ENCODE data around the gene CAV1. TPM values are rescaled to one million over a fixed set of nuclear protein-coding genes. Genes with fewer than 3 reads are reported as not detected.

CAV1 gene
- polyA plus RNA-seq, 10 donors, result 175 to 298 (median 237) TPM

DNA sequence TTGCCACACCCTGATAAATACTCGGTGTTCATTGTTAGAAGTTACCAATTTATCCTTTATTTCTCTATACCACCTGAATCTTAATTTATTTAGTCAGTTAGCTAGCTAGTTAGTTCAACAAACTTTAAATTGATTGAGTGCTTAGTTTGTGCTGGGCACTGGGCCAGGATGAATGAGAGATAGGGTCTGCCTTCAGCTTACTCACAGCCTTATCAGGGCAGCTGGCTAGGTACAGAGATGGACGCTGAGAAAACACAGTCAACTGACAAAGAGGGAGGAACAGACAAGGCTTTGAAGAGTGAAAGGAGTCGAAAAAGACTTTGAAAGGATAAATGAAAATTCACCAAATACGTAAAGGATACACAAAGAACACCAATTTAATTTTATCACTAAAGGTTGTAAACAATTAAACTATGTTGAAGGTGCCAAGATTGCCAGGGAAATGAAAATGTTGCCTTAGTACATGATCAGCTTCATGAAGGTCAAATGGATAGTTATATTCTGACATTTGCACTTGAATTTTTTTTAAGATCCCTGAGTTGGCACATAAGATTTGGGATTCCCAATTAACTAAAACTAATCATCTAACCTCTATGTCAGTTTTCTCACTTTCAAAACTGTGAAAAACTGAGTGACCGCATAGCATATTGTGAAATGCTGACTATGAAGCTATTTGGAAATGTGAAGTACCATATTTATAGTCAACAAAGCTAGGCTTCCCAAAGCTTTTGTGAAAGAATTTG lies 23.2 kb upstream of the CAV1 start:
- DNase-seq, result no peak

DNA sequence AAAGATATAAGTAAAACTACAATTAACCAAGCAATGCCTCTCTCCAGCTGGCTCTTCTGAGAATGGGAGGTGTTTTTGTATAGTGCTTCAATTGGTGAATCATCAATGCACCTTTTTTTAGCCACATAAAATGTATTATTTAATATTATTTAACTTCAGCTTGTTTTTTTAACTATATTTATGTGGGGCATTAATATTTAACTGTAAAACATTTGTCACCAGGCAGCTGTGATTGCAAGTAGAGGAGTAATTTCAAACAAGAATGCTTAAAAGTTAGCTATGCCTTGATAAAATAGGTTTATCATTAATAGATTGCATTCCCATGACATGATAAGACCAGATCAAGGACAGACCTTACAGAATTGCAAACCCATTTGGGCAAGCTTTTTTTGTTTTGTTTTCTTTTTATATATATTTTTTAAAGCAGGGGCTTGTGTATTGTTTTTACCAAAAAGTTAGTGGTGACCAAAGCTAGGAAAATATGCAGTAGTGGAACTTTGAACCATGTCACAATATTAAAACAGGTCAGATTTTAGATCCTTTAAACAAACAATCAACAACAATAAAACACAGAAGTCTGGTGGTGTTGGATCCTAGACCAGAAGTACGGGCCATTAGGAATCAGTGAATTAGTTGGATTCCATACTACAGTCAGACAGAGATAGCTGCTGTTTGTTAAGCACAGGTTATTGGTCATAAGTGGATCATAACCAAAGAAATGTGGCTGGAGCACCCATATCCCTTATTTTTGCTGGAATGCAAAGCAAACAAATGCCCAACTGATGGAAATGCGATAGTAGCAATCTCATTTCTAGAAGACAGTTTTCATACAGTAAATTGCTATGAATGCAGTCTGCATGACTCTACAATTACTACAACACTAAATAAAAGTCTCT lies 22.4 kb upstream of the CAV1 start:
- DNase-seq, result no peak

GRCh38 chr7:116503835-116504234 lies 21.0 kb upstream of the CAV1 start:
- DNase-seq, result no peak

- no peak for DNase-seq
Observed at GRCh38 chr7:116505278-116505677, 19.6 kb upstream of the CAV1 start.

DNA sequence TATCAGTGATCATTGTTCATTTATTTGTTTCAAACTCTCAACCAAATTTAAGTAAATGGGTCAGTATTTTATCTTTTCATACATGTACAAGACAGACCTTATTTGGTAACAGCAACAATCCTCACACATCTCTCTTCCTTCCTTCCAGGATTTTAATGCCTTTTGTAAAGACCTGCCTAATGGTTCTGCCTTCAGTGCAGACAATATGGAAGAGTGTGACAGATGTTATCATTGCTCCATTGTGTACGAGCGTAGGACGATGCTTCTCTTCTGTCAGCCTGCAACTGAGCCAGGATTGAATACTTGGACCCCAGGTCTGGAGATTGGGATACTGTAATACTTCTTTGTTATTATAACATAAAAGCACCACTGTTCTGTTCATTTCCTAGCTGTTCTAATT lies 19.0 kb upstream of the CAV1 start:
- no peak for DNase-seq

DNA sequence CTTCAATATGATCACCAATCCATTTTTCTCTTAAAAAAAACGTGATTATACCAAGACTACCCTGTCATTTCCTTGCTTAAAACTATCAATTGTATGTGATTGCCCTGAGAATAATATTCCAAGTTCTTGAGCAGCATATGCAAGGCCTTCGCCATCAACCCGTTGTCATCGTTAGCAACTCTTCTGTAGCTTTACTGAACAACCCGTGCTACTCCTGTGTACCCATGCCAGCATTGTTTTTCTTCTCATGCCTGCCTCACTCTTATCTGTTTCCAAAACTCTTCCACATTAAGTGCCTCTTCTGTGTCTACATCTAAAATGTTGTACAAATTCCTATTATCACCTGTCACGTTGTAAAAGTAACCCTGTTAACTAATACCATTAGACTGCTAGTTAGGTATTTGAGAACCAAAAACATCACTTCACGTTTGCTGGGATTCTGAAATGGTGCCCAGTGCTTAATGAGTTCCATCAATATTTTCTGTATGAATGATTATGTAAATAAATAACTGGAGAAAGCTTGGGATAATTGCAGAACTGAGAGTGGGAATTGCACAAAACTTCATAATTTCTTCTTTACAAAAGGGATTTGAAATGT lies 14.8 kb upstream of the CAV1 start:
- no peak for DNase-seq

DNA sequence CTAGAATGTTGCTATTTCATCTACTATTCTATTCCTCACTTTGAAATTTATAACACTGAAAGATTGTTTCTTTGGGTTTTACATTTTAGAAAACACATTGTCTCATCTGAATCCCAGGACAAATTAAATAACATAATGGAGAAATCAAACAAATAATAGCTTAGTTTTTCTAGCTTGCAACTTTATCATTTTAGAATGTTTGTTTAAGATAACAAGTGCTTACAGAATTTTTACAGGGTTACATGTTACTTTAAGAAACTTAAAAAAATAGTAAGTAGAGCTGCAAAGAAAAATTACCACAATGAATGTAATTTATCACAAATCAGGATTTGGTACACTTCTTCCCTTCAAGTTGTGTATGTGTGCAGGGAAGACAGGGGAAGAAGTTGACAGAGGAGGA lies 14.0 kb upstream of the CAV1 start:
- no peak for DNase-seq

- DNase-seq, result no peak
Observed at GRCh38 chr7:116511552-116512519, 13.0 kb upstream of the CAV1 start.

DNA sequence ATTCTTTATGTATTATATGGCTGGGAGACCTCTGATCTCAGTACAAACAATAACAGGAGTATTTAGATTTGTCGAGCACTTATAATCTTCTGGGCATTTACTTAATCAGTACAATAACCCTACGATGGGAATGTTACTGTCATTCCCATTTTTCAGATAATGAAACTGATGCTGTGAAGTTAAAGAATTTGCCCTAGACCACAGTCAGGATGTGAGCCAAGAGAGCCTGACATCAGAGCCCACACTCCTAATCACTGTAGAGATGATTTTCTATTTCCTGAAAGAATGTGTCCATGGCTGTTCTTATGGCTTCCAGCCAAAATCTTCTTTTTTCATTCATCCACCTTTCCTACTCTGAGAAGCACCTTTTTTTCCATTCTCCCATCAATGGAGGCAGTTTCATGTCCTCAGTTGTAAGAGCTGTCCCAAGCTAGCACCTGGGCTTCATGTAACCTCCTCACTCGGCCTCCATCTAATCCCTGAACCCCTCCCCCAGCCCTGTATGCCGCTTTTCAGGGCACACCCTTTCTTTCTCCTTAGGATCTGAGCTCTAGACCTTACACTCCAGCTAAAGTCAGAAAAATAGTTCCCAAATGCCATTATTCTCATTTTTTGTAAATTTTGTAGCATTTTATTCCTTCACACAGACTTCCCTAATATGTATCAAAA lies 12.2 kb upstream of the CAV1 start:
- DNase-seq, result no peak

- no peak for DNase-seq
Observed at GRCh38 chr7:116515584-116515983, 9.3 kb upstream of the CAV1 start.

DNA sequence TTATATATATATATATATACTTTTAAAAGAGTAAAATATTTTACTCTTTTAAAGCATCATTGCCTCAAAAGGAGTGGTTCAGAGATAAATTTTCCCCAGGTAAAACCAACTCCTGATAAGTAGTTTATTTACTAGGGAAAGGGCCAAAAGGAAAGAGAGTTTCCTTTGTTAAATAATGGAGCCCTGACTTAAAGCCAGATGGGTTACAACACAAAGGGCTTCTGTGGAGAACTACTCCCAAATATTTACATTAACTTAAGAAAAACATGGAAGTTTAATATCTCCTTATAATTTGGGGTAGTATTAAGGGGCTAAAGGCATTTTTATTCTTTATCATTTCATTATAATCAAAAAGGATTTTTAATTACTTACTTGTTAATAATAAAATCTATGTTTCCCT lies 8.5 kb upstream of the CAV1 start:
- no peak for DNase-seq

GRCh38 chr7:116517626-116518025 lies 7.2 kb upstream of the CAV1 start:
- DNase-seq, result no peak

- no peak for DNase-seq
Observed at GRCh38 chr7:116518961-116519360, 5.9 kb upstream of the CAV1 start.

GRCh38 chr7:116521046-116521664 lies 3.7 kb upstream of the CAV1 start:
- DNase-seq, result no peak

DNA sequence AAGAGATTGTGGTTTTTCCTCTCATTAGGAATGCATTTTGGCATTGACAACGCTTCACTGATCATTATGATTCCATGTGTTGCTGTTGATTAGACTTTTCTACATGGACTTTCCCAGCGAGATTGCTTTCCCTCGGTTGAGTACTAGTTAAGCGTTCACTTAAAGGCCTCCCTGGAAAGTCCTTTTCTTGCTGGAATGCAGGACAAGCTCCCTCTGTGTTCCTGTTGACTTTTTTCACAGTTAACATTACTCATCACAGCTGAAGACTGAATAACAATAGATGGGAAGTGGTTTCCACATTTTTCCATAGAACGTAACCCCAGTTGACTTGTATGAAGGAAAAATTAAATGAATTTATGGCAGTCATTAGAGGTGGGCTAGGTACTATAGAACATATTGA lies 2.6 kb upstream of the CAV1 start:
- DNase-seq, result peak in 2 of 3 donors; percentile 29 to 71

DNA sequence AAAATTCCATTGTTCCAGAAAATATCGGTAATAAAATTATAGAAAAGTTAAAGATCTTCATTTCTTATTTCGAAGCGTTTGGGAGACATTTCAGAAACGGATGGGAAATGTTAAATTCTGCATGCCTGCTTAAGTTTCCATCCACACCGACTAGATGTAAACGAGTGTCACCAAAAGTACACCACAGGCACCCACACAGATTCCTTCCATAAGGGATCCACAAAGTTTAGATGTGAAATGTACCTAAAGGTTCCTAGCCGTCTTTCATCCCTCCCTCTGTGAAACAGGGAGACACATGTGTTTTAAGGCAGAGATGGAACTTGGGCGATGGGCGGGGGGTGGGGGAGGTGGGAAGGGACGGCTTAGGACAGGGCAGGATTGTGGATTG lies 621 bp upstream of the CAV1 start:
- no peak for DNase-seq

GRCh38 chr7:116525298-116525912 lies 569 bp downstream of the CAV1 start:
- peak in 1 of 3 donors; percentile 56 for DNase-seq

GRCh38 chr7:116525913-116526861 lies 1.4 kb downstream of the CAV1 start:
- peak; percentile 73 to 89 (median 73) for DNase-seq

- no peak for DNase-seq
Observed at GRCh38 chr7:116526897-116527296, 2.1 kb downstream of the CAV1 start.

Data from muscle of back (tissue), 11 donors.